ENCODE results near the gene FBP2. TPM values are rescaled to one million over a fixed set of nuclear protein-coding genes. Genes with fewer than 3 reads are reported as not detected.

The FBP2 gene
- total and polyA plus RNA-seq, 10 of the 15 experiments (the other 5 are each of a cell fraction or from before 2014, with no cell fraction given), result 0.07 to 1.1 (median 0.12) TPM; not detected in 6

DNA sequence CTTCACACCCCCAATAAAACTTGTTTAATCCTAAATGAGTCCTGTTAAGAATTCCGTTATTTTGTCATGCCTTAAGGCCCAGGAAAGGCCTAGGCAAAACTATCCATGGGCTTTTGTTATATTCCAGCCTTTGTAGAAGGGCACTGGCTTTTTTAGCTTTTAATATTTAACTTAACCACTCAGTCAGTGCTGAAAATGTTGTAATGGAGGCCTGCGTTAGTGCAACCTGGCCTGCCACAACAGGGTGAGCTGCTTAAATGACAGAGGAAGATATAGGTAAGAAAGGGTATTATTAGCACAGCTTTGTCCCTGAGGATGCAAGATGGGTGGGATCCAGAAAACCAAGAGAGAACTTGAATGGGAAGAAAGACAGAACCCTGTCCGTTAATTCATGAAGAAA, 78.9 kb downstream of the FBP2 start (continued):
- TF ChIP-seq, protein P1, sequence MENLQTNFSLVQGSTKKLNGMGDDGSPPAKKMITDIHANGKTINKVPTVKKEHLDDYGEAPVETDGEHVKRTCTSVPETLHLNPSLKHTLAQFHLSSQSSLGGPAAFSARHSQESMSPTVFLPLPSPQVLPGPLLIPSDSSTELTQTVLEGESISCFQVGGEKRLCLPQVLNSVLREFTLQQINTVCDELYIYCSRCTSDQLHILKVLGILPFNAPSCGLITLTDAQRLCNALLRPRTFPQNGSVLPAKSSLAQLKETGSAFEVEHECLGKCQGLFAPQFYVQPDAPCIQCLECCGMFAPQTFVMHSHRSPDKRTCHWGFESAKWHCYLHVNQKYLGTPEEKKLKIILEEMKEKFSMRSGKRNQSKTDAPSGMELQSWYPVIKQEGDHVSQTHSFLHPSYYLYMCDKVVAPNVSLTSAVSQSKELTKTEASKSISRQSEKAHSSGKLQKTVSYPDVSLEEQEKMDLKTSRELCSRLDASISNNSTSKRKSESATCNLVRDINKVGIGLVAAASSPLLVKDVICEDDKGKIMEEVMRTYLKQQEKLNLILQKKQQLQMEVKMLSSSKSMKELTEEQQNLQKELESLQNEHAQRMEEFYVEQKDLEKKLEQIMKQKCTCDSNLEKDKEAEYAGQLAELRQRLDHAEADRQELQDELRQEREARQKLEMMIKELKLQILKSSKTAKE (IDR thresholded peaks at IDR 0.05; ENCODE audit: low read depth, poor library complexity, severe bottlenecking), result no peak
- TF ChIP-seq SREBF2 (IDR thresholded peaks at IDR 0.05; ENCODE audit: low read length) (no peak), SIN3A (IDR thresholded peaks at IDR 0.05; ENCODE audit: low read depth, low read length) (no peak), NFIC (IDR thresholded peaks at IDR 0.05; ENCODE audit: low read depth, low read length) (no peak)
- TF ChIP-seq, protein P2, sequence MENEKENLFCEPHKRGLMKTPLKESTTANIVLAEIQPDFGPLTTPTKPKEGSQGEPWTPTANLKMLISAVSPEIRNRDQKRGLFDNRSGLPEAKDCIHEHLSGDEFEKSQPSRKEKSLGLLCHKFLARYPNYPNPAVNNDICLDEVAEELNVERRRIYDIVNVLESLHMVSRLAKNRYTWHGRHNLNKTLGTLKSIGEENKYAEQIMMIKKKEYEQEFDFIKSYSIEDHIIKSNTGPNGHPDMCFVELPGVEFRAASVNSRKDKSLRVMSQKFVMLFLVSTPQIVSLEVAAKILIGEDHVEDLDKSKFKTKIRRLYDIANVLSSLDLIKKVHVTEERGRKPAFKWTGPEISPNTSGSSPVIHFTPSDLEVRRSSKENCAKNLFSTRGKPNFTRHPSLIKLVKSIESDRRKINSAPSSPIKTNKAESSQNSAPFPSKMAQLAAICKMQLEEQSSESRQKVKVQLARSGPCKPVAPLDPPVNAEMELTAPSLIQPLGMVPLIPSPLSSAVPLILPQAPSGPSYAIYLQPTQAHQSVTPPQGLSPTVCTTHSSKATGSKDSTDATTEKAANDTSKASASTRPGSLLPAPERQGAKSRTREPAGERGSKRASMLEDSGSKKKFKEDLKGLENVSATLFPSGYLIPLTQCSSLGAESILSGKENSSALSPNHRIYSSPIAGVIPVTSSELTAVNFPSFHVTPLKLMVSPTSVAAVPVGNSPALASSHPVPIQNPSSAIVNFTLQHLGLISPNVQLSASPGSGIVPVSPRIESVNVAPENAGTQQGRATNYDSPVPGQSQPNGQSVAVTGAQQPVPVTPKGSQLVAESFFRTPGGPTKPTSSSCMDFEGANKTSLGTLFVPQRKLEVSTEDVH (IDR thresholded peaks at IDR 0.05; ENCODE audit: low read depth, partially characterized antibody), result no peak
- TF ChIP-seq, protein P3, sequence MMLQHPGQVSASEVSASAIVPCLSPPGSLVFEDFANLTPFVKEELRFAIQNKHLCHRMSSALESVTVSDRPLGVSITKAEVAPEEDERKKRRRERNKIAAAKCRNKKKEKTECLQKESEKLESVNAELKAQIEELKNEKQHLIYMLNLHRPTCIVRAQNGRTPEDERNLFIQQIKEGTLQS (IDR thresholded peaks at IDR 0.05; ENCODE audit: borderline replicate concordance, extremely low read depth, low read depth, low read length), result no peak

DNA sequence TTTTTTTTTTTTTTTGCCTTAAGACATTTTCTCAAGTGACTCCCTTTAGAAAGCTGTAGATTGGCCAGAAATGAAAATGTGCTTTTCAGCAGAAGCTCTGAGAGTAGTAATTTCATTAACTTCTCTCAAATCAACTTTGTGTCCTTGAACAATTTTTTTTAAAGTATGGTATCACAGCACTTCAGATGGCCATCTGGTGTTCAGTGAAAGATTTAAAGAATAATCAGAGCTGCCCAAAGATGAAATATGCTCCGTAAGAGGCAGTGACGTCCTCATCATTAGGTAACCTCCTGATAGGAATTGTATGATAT, 81.7 kb downstream of the FBP2 start:
- no peaks in the 10 kb centered on the region for H3K36me3 ChIP-seq (ENCODE audit: control insufficient read depth in 2 of 2, insufficient read depth in 2 of 2, low read length in 1 of 2)
- ChIA-PET SMC1A (ENCODE audit: uncharacterized antibody, unreplicated experiment) (no interaction called here), CTCF (no interaction called here), RAD21 (ENCODE audit: unreplicated experiment) (no interaction called here), POLR2A (interaction anchor here (0.6 to 0.7 kb wide), 2 partner anchors 669 to 691 kb away, joined by 7 to 8 read pairs; no protein-coding TSS in a partner anchor)
- no peak overlapping the region for H3K4me3 ChIP-seq
- FAIRE-seq (no peak), DNase-seq (ENCODE audit: low read depth, low spot score) (no peak), ATAC-seq (no peak)
- H3K4me2 ChIP-seq (ENCODE audit: control insufficient read depth, insufficient read depth), result no peak overlapping the region
- no peaks in the 10 kb centered on the region for H3K79me2 ChIP-seq (ENCODE audit: control insufficient read depth, insufficient read depth, low read length)
- H3K9me3 ChIP-seq (replicated peaks; ENCODE audit: control insufficient read depth, insufficient read depth, low read length), result no peaks in the 10 kb centered on the region
- H2AFZ ChIP-seq (ENCODE audit: control insufficient read depth, low read depth, low read length), result no peak overlapping the region
- H3K27ac ChIP-seq (ENCODE audit: control insufficient read depth, insufficient read depth), result no peak overlapping the region
- H3K4me1 ChIP-seq (ENCODE audit: control insufficient read depth, insufficient read depth, low read length), result no peaks in the 10 kb centered on the region
- no peak overlapping the region for H3K9ac ChIP-seq (ENCODE audit: control insufficient read depth, insufficient read depth, low read length)
- TF ChIP-seq BCLAF1 (IDR thresholded peaks at IDR 0.05) (no peak), MTA3 (IDR thresholded peaks at IDR 0.05; ENCODE audit: borderline replicate concordance, low read length) (no peak)
- H4K20me1 ChIP-seq (ENCODE audit: control insufficient read depth, insufficient read depth), result no peaks in the 10 kb centered on the region
- WGBS (ENCODE audit: insufficient coverage, insufficient replicate concordance, low lambda C conversion rate, missing lambda C conversion rate), result 50% methylated on average over 2 of the region's 2 CpGs
- in situ Hi-C loops (cut with MboI), result no loop called here
- BruUV-seq (replicated peaks), result no TSS peak
- intact Hi-C loops (cut with micrococcal nuclease; ENCODE audit: unreplicated experiment), result no loop called here
- H3K27me3 ChIP-seq (replicated peaks in 1 of 2; ENCODE audit: control insufficient read depth in 2 of 2, insufficient read depth in 2 of 2, low read length in 1 of 2), result no peaks in the 10 kb centered on the region
